IgD-negative memory B cell (primary cell): ENCODE data around the gene DOC2A. TPM values are rescaled to one million over a fixed set of nuclear protein-coding genes. Genes with fewer than 3 reads are reported as not detected.

Experiments used
- H3K27ac Mint-ChIP-seq, 3 donors: one replicate each; pipeline ENCODE4 v1.8.0; 2020 to 2022; ENCODE audit warnings: mild to moderate bottlenecking in 3 of 3, mixed read lengths in 3 of 3, moderate library complexity in 1 of 3
- H3K27me3 Mint-ChIP-seq: one replicate; pipeline ENCODE4 v1.8.0; 2021; ENCODE audit warnings: mixed read lengths
- H3K36me3 Mint-ChIP-seq: one replicate; pipeline ENCODE4 v1.8.0; 2020; ENCODE audit warnings: mild to moderate bottlenecking, mixed read lengths
- H3K4me1 Mint-ChIP-seq, 3 donors: one replicate each; pipeline ENCODE4 v1.8.0; 2020 to 2022; ENCODE audit warnings: mixed read lengths in 3 of 3, mild to moderate bottlenecking in 1 of 3
- H3K4me3 Mint-ChIP-seq, 4 donors: one replicate each; pipeline ENCODE4 v1.8.0; 2020 to 2022; ENCODE audit warnings: mild to moderate bottlenecking in 4 of 4, mixed read lengths in 4 of 4, moderate library complexity in 3 of 4
- H3K9me3 Mint-ChIP-seq, 3 donors: one replicate each; pipeline ENCODE4 v1.8.0; 2020 to 2021; ENCODE audit warnings: mixed read lengths in 3 of 3, mild to moderate bottlenecking in 1 of 3
- polyA plus RNA-seq: library from polyadenylated mRNA; unstranded; fragments of 300-500 nt; fragmentation: Illumina TruSeq; gene quantifications from one replicate; pipeline ENCODE4 v1.2.3, GENCODE V29; 2021

The DOC2A gene
- polyA plus RNA-seq, 1 donor from 2014 or later = not detected

- Mint-ChIP-seq H3K27me3 (no peaks in the 10 kb centered on the region), H3K4me1 (peaks cover 3 to 15% (median 12%) of the 10 kb centered on the region in 3 donors), H3K4me3 (no peak overlapping the region), H3K9me3 (no peaks in the 10 kb centered on the region), H3K27ac (no peak overlapping the region), H3K36me3 (peaks cover 8% of the 10 kb centered on the region)
Observed at GRCh38 chr16:29991571-29991904, 19.3 kb downstream of the DOC2A start.

GRCh38 chr16:29990883-29991570 lies 19.8 kb downstream of the DOC2A start:
- H3K9me3 Mint-ChIP-seq = no peaks in the 10 kb centered on the region
- no peak overlapping the region for H3K27ac Mint-ChIP-seq
- no peaks in the 10 kb centered on the region for H3K27me3 Mint-ChIP-seq
- H3K4me3 Mint-ChIP-seq = no peak overlapping the region
- H3K4me1 Mint-ChIP-seq = peaks cover 2 to 12% (median 10%) of the 10 kb centered on the region in 3 donors
- peaks cover 8% of the 10 kb centered on the region for H3K36me3 Mint-ChIP-seq

GRCh38 chr16:29990034-29990433 lies 20.8 kb downstream of the DOC2A start:
- Mint-ChIP-seq H3K36me3 (peaks cover 9% of the 10 kb centered on the region), H3K4me3 (peak overlapping the region in 1 of 4 donors; percentile 45), H3K27ac (peak overlapping the region in 1 of 3 donors; percentile 78), H3K4me1 (peaks cover 2 to 9% (median 5%) of the 10 kb centered on the region in 3 donors), H3K9me3 (no peaks in the 10 kb centered on the region), H3K27me3 (no peaks in the 10 kb centered on the region)

GRCh38 chr16:29989111-29989858 lies 21.5 kb downstream of the DOC2A start:
- Mint-ChIP-seq H3K27ac (peak overlapping the region in 1 of 3 donors; percentile 78), H3K36me3 (peaks cover 9% of the 10 kb centered on the region), H3K9me3 (no peaks in the 10 kb centered on the region), H3K4me3 (no peak overlapping the region), H3K27me3 (no peaks in the 10 kb centered on the region), H3K4me1 (peaks cover 0 to 5% (median 0%) of the 10 kb centered on the region in 3 donors)

- H3K4me3 Mint-ChIP-seq = no peak overlapping the region
Observed at GRCh38 chr16:29988346-29989075, 22.3 kb downstream of the DOC2A start.

DNA sequence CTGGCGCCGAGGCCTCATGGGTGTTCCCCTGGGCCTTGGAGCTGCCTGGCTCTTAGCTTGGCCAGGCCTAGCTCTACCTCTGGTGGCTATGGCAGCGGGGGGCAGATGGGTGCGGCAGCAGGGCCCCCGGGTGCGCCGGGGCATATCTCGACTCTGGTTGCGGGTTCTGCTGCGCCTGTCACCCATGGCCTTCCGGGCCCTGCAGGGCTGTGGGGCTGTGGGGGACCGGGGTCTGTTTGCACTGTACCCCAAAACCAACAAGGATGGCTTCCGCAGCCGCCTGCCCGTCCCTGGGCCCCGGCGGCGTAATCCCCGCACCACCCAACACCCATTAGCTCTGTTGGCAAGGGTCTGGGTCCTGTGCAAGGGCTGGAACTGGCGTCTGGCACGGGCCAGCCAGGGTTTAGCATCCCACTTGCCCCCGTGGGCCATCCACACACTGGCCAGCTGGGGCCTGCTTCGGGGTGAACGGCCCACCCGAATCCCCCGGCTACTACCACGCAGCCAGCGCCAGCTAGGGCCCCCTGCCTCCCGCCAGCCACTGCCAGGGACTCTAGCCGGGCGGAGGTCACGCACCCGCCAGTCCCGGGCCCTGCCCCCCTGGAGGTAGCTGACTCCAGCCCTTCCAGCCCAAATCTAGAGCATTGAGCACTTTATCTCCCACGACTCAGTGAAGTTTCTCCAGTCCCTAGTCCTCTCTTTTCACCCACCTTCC lies 23.3 kb downstream of the DOC2A start:
- no peaks in the 10 kb centered on the region for H3K9me3 Mint-ChIP-seq
- peaks cover 9% of the 10 kb centered on the region for H3K36me3 Mint-ChIP-seq
- H3K4me1 Mint-ChIP-seq = no peaks in the 10 kb centered on the region
- H3K27ac Mint-ChIP-seq = no peak overlapping the region
- no peak overlapping the region for H3K4me3 Mint-ChIP-seq
- no peaks in the 10 kb centered on the region for H3K27me3 Mint-ChIP-seq

More at GRCh38 chr16:29988346-29989075, 22.3 kb downstream of the DOC2A start:
- no peaks in the 10 kb centered on the region for H3K9me3 Mint-ChIP-seq
- H3K36me3 Mint-ChIP-seq = peaks cover 9% of the 10 kb centered on the region
- no peaks in the 10 kb centered on the region for H3K27me3 Mint-ChIP-seq
- H3K27ac Mint-ChIP-seq = peak overlapping the region in 1 of 3 donors; percentile 86
- no peaks in the 10 kb centered on the region for H3K4me1 Mint-ChIP-seq

DNA sequence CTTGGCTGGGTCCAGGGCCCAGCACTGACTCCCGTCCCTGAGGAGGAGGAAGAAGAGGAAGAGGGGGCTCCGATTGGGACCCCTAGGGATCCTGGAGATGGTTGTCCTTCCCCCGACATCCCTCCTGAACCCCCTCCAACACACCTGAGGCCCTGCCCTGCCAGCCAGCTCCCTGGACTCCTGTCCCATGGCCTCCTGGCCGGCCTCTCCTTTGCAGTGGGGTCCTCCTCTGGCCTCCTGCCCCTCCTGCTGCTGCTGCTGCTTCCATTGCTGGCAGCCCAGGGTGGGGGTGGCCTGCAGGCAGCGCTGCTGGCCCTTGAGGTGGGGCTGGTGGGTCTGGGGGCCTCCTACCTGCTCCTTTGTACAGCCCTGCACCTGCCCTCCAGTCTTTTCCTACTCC lies 23.9 kb downstream of the DOC2A start:
- Mint-ChIP-seq H3K4me3 (no peak overlapping the region), H3K36me3 (peaks cover 9% of the 10 kb centered on the region), H3K27ac (no peak overlapping the region), H3K27me3 (no peaks in the 10 kb centered on the region), H3K9me3 (no peaks in the 10 kb centered on the region), H3K4me1 (no peaks in the 10 kb centered on the region)

GRCh38 chr16:29986231-29986630 lies 24.6 kb downstream of the DOC2A start:
- Mint-ChIP-seq H3K4me3 (no peak overlapping the region), H3K4me1 (no peaks in the 10 kb centered on the region), H3K9me3 (no peaks in the 10 kb centered on the region), H3K27ac (peak overlapping the region in 1 of 3 donors; percentile 32), H3K27me3 (no peaks in the 10 kb centered on the region), H3K36me3 (peaks cover 9% of the 10 kb centered on the region)

DNA sequence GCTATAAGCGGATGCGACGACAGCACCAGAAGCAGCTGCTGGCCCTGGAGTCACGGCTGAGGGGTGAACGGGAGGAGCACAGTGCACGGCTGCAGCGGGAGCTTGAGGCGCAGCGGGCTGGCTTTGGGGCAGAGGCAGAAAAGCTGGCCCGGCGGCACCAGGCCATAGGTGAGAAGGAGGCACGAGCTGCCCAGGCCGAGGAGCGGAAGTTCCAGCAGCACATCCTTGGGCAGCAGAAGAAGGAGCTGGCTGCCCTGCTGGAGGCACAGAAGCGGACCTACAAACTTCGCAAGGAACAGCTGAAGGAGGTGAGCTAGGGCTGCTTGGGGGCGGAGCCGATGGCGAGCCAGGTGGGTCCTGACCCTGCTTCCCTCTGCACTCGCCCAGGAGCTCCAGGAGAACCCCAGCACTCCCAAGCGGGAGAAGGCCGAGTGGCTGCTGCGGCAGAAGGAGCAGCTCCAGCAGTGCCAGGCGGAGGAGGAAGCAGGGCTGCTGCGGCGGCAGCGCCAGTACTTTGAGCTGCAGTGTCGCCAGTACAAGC lies 25.5 kb downstream of the DOC2A start:
- H3K36me3 Mint-ChIP-seq = peaks cover 9% of the 10 kb centered on the region
- H3K4me3 Mint-ChIP-seq = no peak overlapping the region
- no peaks in the 10 kb centered on the region for H3K27me3 Mint-ChIP-seq
- H3K9me3 Mint-ChIP-seq = no peaks in the 10 kb centered on the region
- H3K27ac Mint-ChIP-seq = no peak overlapping the region
- H3K4me1 Mint-ChIP-seq = no peaks in the 10 kb centered on the region

GRCh38 chr16:29984764-29985147 lies 26.1 kb downstream of the DOC2A start:
- Mint-ChIP-seq H3K27ac (no peak overlapping the region), H3K36me3 (peaks cover 9% of the 10 kb centered on the region), H3K4me1 (no peaks in the 10 kb centered on the region), H3K4me3 (no peak overlapping the region), H3K9me3 (no peaks in the 10 kb centered on the region), H3K27me3 (no peaks in the 10 kb centered on the region)

- no peak overlapping the region for H3K4me3 Mint-ChIP-seq
- H3K9me3 Mint-ChIP-seq = no peaks in the 10 kb centered on the region
- H3K27ac Mint-ChIP-seq = peak overlapping the region in 1 of 3 donors; percentile 72
- H3K36me3 Mint-ChIP-seq = peaks cover 9% of the 10 kb centered on the region
- no peaks in the 10 kb centered on the region for H3K27me3 Mint-ChIP-seq
- no peaks in the 10 kb centered on the region for H3K4me1 Mint-ChIP-seq
Observed at GRCh38 chr16:29984137-29984763, 26.6 kb downstream of the DOC2A start.

- no peak overlapping the region for H3K27ac Mint-ChIP-seq
- no peaks in the 10 kb centered on the region for H3K9me3 Mint-ChIP-seq
- no peaks in the 10 kb centered on the region for H3K27me3 Mint-ChIP-seq
- H3K4me3 Mint-ChIP-seq = no peak overlapping the region
- H3K4me1 Mint-ChIP-seq = no peaks in the 10 kb centered on the region
- H3K36me3 Mint-ChIP-seq = peaks cover 5% of the 10 kb centered on the region
Observed at GRCh38 chr16:29983420-29984136, 27.2 kb downstream of the DOC2A start.

GRCh38 chr16:29982560-29983419 lies 28.0 kb downstream of the DOC2A start:
- Mint-ChIP-seq H3K27me3 (no peaks in the 10 kb centered on the region), H3K27ac (peak overlapping the region in 1 of 3 donors; percentile 37), H3K4me1 (no peaks in the 10 kb centered on the region), H3K9me3 (no peaks in the 10 kb centered on the region), H3K36me3 (peaks cover 3% of the 10 kb centered on the region), H3K4me3 (no peak overlapping the region)
